Adrenal gland (tissue), 12 donors: Measurements from ENCODE around the gene SMAGP. TPM values are rescaled to one million over a fixed set of nuclear protein-coding genes. Genes with fewer than 3 reads are reported as not detected.

Experiments used
- DNase-seq, 7 donors: peaks; one replicate each; pipeline ENCODE4 v3.0.0-alpha.2; 2019 to 2020
- H3K27ac ChIP-seq, 5 donors: fragments of 200-600 bp; sonication (generic) in 4 of 5; 1 replicate in 3 of 5; 2 replicates in 2 of 5; pipeline versions ENCODE4 v1.5.1 to v1.8.0; 2016 to 2020; ENCODE audit warnings: mild to moderate bottlenecking in 1 of 5
- H3K27me3 ChIP-seq: fragments of 200-600 bp; 2 replicates; pipeline ENCODE4 v1.8.0; 2021
- H3K36me3 ChIP-seq, 2 donors: fragments of 200-600 bp; replicated peaks in 1 of 2; 1 replicate in 1 of 2; 2 replicates in 1 of 2; pipeline versions ENCODE4 v1.5.1 to v1.8.0; 2018 to 2022
- H3K4me1 ChIP-seq, 2 donors: fragments of 200-600 bp; replicated peaks in 1 of 2; 1 replicate in 1 of 2; 2 replicates in 1 of 2; pipeline versions ENCODE4 v1.5.1 to v1.8.0; 2018 to 2021
- H3K4me3 ChIP-seq, 4 donors: fragments of 200-600 bp; sonication (generic) in 3 of 4; one replicate each; pipeline ENCODE4 v1.5.1; 2016 to 2018
- H3K9me3 ChIP-seq, 3 donors: fragments of 200-600 bp; sonication (generic) in 1 of 3; replicated peaks in 1 of 3; 1 replicate in 2 of 3; 2 replicates in 1 of 3; pipeline versions ENCODE4 v1.5.1 to v1.8.0; 2016 to 2021
- CTCF ChIP-seq, 6 experiments: fragments of 450-650 bp in 4 of 6; fragments of 200-600 bp in 2 of 6; sonication (generic) in 1 of 6; IDR thresholded peaks; 1 replicate in 5 of 6; 2 replicates in 1 of 6; pipeline versions ENCODE4 v1.5.1 to v1.8.0; 2016 to 2021; ENCODE audit warnings: antibody characterized with exemption in 6 of 6, mild to moderate bottlenecking in 2 of 6, moderate library complexity in 1 of 6
- POLR2A ChIP-seq, 2 donors: fragments of 450-650 bp; IDR thresholded peaks; one replicate each; pipeline ENCODE4 v1.6.1; 2017; ENCODE audit warnings: antibody characterized with exemption in 2 of 2, mild to moderate bottlenecking in 2 of 2, moderate library complexity in 1 of 2
- WGBS, 4 donors: extraction: QIAGEN DNeasy Blood & Tissue Kit in 2 of 4; methylation state at CpG; one replicate each; pipeline versions ENCODE4 v1.1.5 to v1.1.7; 2013 to 2017; 5-methylcytosine and 5-hydroxymethylcytosine counted together
- intact Hi-C, 2 donors: fragments of 100-400 bp; cut with DNase I; formaldehyde crosslinking; loops; one replicate each; pipeline versions ENCODE4 v1.14.1 to v1.15.0; 2022 to 2023
- polyA plus RNA-seq, 3 donors: library from polyadenylated mRNA; stranded (reverse); fragments of 200-250 nt in 2 of 3; fragments of 350-450 nt in 1 of 3; fragmentation: Illumina TruSeq in 1 of 3; extraction: RNeasy Lipid Tissue Mini Kit (QIAGEN cat#74804) in 1 of 3; gene quantifications; one replicate each; pipeline ENCODE4 v1.2.3, GENCODE V29; 2013 to 2014
- total RNA-seq, 9 donors: library from RNA; depleted of rRNA in 4 of 9; stranded (reverse); fragments of >200 nt in 4 of 9; fragments of 120-200 nt in 1 of 9; fragmentation: NEBNext Ultra II Directional in 1 of 9; extraction: Animal tissue kit (Norgen Biotek cat#: 25700) in 1 of 9; gene quantifications; one replicate each; pipeline versions ENCODE4 v1.1.0 to v1.2.4, GENCODE V29; 2013 to 2023
- donor health status: healthy with polysubstance abuse.
- donor health status: Bipolar disorder and iron deficiency.
- donor health status: DM: yes; HTN: yes; CAD: no.
- donor health status: DM: no; HTN: no; CAD: no.
- donor health status: DM: no; HTN: no; CAD: no.
- donor health status: DM: yes; HTN: yes; CAD: no.

SMAGP gene
- total and polyA plus RNA-seq, 12 donors, result 2.7 to 32.6 (median 11.0) TPM

- peak overlapping the region in 2 of 5 donors; percentile 52 to 76 for H3K27ac ChIP-seq
- no peak overlapping the region for H3K4me3 ChIP-seq
- H3K27me3 ChIP-seq, result no peaks in the 10 kb centered on the region
- intact Hi-C loops, result no loop called here
- no peak for DNase-seq
- H3K4me1 ChIP-seq, result peaks cover 0 to 27% of the 10 kb centered on the region in 2 donors
- TF ChIP-seq POLR2A (IDR thresholded peaks at IDR 0.05) (no peak), CTCF (IDR thresholded peaks at IDR 0.05) (no peak)
- H3K36me3 ChIP-seq, result peaks cover 0 to 39% of the 10 kb centered on the region in 2 donors
- H3K9me3 ChIP-seq, result no peaks in the 10 kb centered on the region
- 83 to 93% (median 90%) methylated on average over 11 of the region's 11 CpGs for WGBS, 4 donors
Observed at GRCh38 chr12:51245476-51246253, 24.6 kb downstream of the SMAGP start.

GRCh38 chr12:51244269-51244668 is 25.9 kb downstream of the SMAGP start:
- WGBS, 4 donors, result 90 to 98% (median 95%) methylated on average over 4 of the region's 4 CpGs
- Histone ChIP-seq H3K4me3 (no peak overlapping the region), H3K4me1 (peaks cover 8 to 36% of the 10 kb centered on the region in 2 donors), H3K9me3 (no peaks in the 10 kb centered on the region), H3K36me3 (peaks cover 0 to 43% of the 10 kb centered on the region in 2 donors), H3K27me3 (no peaks in the 10 kb centered on the region), H3K27ac (no peak overlapping the region)
- intact Hi-C loops, result no loop called here
- no peak for DNase-seq
- TF ChIP-seq POLR2A (IDR thresholded peaks at IDR 0.05) (no peak), CTCF (IDR thresholded peaks at IDR 0.05) (no peak)

- H3K9me3 ChIP-seq, result no peaks in the 10 kb centered on the region
- 59 to 72% (median 69%) methylated on average over 7 of the region's 7 CpGs for WGBS, 4 donors
- peak in 1 of 7 donors; percentile 5 for DNase-seq
- no peaks in the 10 kb centered on the region for H3K27me3 ChIP-seq
- no peak overlapping the region for H3K4me3 ChIP-seq
- peaks cover 8 to 40% of the 10 kb centered on the region in 2 donors for H3K4me1 ChIP-seq
- H3K36me3 ChIP-seq, result peaks cover 0 to 43% of the 10 kb centered on the region in 2 donors
- TF ChIP-seq CTCF (IDR thresholded peaks at IDR 0.05), result no peak
- TF ChIP-seq POLR2A (IDR thresholded peaks at IDR 0.05), result no peak
- peak overlapping the region in 1 of 5 donors; percentile 70 for H3K27ac ChIP-seq
- intact Hi-C loops, result no loop called here
Observed at GRCh38 chr12:51242876-51243275, 27.3 kb downstream of the SMAGP start.

- intact Hi-C loops, result no loop called here
- peak in 6 of 7 donors; percentile 31 to 72 (median 54) for DNase-seq
- H3K27me3 ChIP-seq, result no peaks in the 10 kb centered on the region
- H3K9me3 ChIP-seq, result no peaks in the 10 kb centered on the region
- H3K4me1 ChIP-seq, result peaks cover 8 to 38% of the 10 kb centered on the region in 2 donors
- TF ChIP-seq CTCF (IDR thresholded peaks at IDR 0.05), result no peak
- TF ChIP-seq POLR2A (IDR thresholded peaks at IDR 0.05), result no peak
- peaks cover 0 to 43% of the 10 kb centered on the region in 2 donors for H3K36me3 ChIP-seq
- WGBS, 4 donors, result 61 to 75% (median 70%) methylated on average over 7 of the region's 7 CpGs
- no peak overlapping the region for H3K4me3 ChIP-seq
- peak overlapping the region in 2 of 5 donors; percentile 70 to 100 for H3K27ac ChIP-seq
Observed at GRCh38 chr12:51242120-51242519, 28.1 kb downstream of the SMAGP start.
